Endothelial cell of umbilical vein (primary cell): ENCODE measurements around the gene CACNG4.

Source experiments
- CTCF ChIP-seq, 2 donors: IDR thresholded peaks; 1 replicate in 1 of 2; 2 replicates in 1 of 2; pipeline ENCODE4 v1.5.1; 2011; ENCODE audit warnings: low read length in 2 of 2, mild to moderate bottlenecking in 2 of 2, moderate library complexity in 2 of 2, control low read depth in 1 of 2, inconsistent platforms in 1 of 2, low read depth in 1 of 2; ENCODE audit not compliant: insufficient read depth in 1 of 2; ENCODE audit errors: extremely low read depth in 1 of 2
- EZH2 ChIP-seq: IDR thresholded peaks from 2 replicates; pipeline ENCODE4 v1.6.1; 2012; ENCODE audit warnings: borderline replicate concordance, low read depth, mild to moderate bottlenecking, moderate library complexity, low read length, inconsistent platforms; ENCODE audit not compliant: severe bottlenecking
- GATA2 ChIP-seq: IDR thresholded peaks from 2 replicates; pipeline ENCODE4 v1.7.0; 2011; ENCODE audit warnings: low read depth, mild to moderate bottlenecking, moderate library complexity, mixed read lengths, low read length; ENCODE audit not compliant: insufficient read length, insufficient read depth
- JUN ChIP-seq: IDR thresholded peaks from 2 replicates; pipeline ENCODE4 v1.6.1; 2011; ENCODE audit warnings: borderline replicate concordance, low read depth; ENCODE audit not compliant: insufficient read length, insufficient read depth
- MYC ChIP-seq: IDR thresholded peaks from one replicate; pipeline ENCODE4 v1.6.1; 2011; ENCODE audit warnings: mild to moderate bottlenecking, low read depth, low read length
- POLR2A ChIP-seq: IDR thresholded peaks from 2 replicates; pipeline ENCODE4 v1.6.1; 2012; ENCODE audit warnings: low read depth, mild to moderate bottlenecking, control low read depth, low read length
- POLR2AphosphoS5 ChIP-seq: IDR thresholded peaks from 2 replicates; pipeline ENCODE4 v1.6.1; 2012; ENCODE audit warnings: low read depth, mild to moderate bottlenecking, control low read depth, low read length, moderate library complexity; ENCODE audit not compliant: insufficient read depth

GRCh38 chr17:66983414-66984021 is 19.0 kb downstream of the CACNG4 start:
- no peak for TF ChIP-seq CTCF (IDR thresholded peaks at IDR 0.05; ENCODE audit: extremely low read depth in 1 of 2, insufficient read depth in 1 of 2, low read depth in 1 of 2, low read length in 2 of 2)
- no peak for TF ChIP-seq POLR2AphosphoS5
- no peak for TF ChIP-seq POLR2A
- no peak for TF ChIP-seq MYC
- no peak for TF ChIP-seq EZH2
- TF ChIP-seq GATA2, result no peak
- TF ChIP-seq JUN, result no peak
